SK-N-SH (cell line): ENCODE results near the gene ZNF331. TPM values are rescaled to one million over a fixed set of nuclear protein-coding genes. Genes with fewer than 3 reads are reported as not detected.
A peak's percentile ranks its signal among the peaks of the same experiment; 100 is the strongest.

ENCODE experiments used
- CTCF ChIA-PET: fragments of 300-600, 350-600 bp; formaldehyde crosslinking; extraction: SDS; loops from one replicate; lab custom pipeline; 2021; lab: Yijun Ruan, JAX
- POLR2A ChIA-PET: fragments of 350-600 bp; sonication (Branson Sonifier 250); formaldehyde crosslinking; extraction: SDS; loops from one replicate; lab custom pipeline; 2020; ENCODE audit warnings: antibody characterized with exemption, inconsistent platforms; lab: Yijun Ruan, JAX
- DNase-seq: peaks from one replicate; pipeline ENCODE4 v3.0.0; 2012
- H2AFZ ChIP-seq: fragments of 200-600 bp; sonication (generic); 2 replicates; pipeline ENCODE4 v1.8.1; 2016; ENCODE audit warnings: antibody characterized with exemption, mild to moderate bottlenecking, low read depth
- H3F3A ChIP-seq: fragments of 200-600 bp; sonication (generic); replicated peaks from 2 replicates; pipeline ENCODE3; 2016; ENCODE audit warnings: antibody characterized with exemption, mild to moderate bottlenecking; ENCODE audit not compliant: insufficient read depth
- H3K27ac ChIP-seq, 2 experiments: fragments of 200-500 bp in 1 of 2; fragments of 200-600 bp in 1 of 2; sonication (Bioruptor generic) in 1 of 2; sonication (generic), shearing (Covaris generic) in 1 of 2; 2 replicates each; pipeline versions ENCODE4 v1.5.1 to v1.6.1; 2014 to 2016; ENCODE audit warnings: low read depth in 2 of 2, inconsistent platforms in 1 of 2, low read length in 1 of 2, mild to moderate bottlenecking in 1 of 2, mixed read lengths in 1 of 2
- H3K27me3 ChIP-seq: fragments of 200-600 bp; sonication (generic), shearing (Covaris generic); 2 replicates; pipeline ENCODE4 v1.6.1; 2016; ENCODE audit warnings: mixed run types; ENCODE audit not compliant: insufficient read depth
- H3K36me3 ChIP-seq, 2 experiments: fragments of 200-500 bp in 1 of 2; fragments of 200-600 bp in 1 of 2; sonication (Bioruptor generic) in 1 of 2; sonication (generic) in 1 of 2; replicated peaks in 1 of 2; 2 replicates each; pipeline versions ENCODE3 to v1.5.1; 2014 to 2016; ENCODE audit warnings: low read length in 1 of 2, mild to moderate bottlenecking in 1 of 2; ENCODE audit not compliant: insufficient read depth in 2 of 2, control insufficient read depth in 1 of 2
- H3K4me1 ChIP-seq, 2 experiments: fragments of 200-500 bp in 1 of 2; fragments of 200-600 bp in 1 of 2; sonication (Bioruptor generic) in 1 of 2; sonication (generic), shearing (Covaris generic) in 1 of 2; 2 replicates each; pipeline versions ENCODE4 v1.5.1 to v1.6.1; 2014 to 2016; ENCODE audit warnings: low read depth in 1 of 2, low read length in 1 of 2, mixed run types in 1 of 2; ENCODE audit not compliant: insufficient read depth in 2 of 2, control insufficient read depth in 1 of 2
- H3K4me2 ChIP-seq: fragments of 200-600 bp; sonication (generic), shearing (Covaris generic); 2 replicates; pipeline ENCODE4 v1.6.1; 2017; ENCODE audit warnings: mixed run types
- H3K4me3 ChIP-seq, 2 experiments: fragments of 200-500 bp in 1 of 2; fragments of 200-600 bp in 1 of 2; sonication (Bioruptor generic) in 1 of 2; sonication (generic), shearing (Covaris generic) in 1 of 2; 2 replicates each; pipeline versions ENCODE4 v1.5.1 to v1.8.1; 2014 to 2016; ENCODE audit warnings: low read depth in 2 of 2, inconsistent platforms in 1 of 2, low read length in 1 of 2, mild to moderate bottlenecking in 1 of 2, mixed read lengths in 1 of 2, moderate library complexity in 1 of 2
- H3K79me2 ChIP-seq: fragments of 200-600 bp; sonication (generic); 2 replicates; pipeline ENCODE4 v1.8.1; 2017; ENCODE audit warnings: mild to moderate bottlenecking; ENCODE audit not compliant: insufficient read depth
- H3K9ac ChIP-seq: fragments of 200-600 bp; sonication (generic); 2 replicates; pipeline ENCODE4 v1.6.1; 2017; ENCODE audit warnings: mixed run types
- H3K9me2 ChIP-seq: fragments of 200-600 bp; sonication (generic); 2 replicates; pipeline ENCODE4 v1.6.1; 2017; ENCODE audit warnings: mixed run types
- H3K9me3 ChIP-seq: fragments of 200-600 bp; sonication (generic); 2 replicates; pipeline ENCODE4 v1.6.1; 2017; ENCODE audit warnings: mixed run types, mild to moderate bottlenecking, moderate library complexity
- H4K20me1 ChIP-seq: fragments of 200-600 bp; sonication (generic); 2 replicates; pipeline ENCODE4 v1.6.1; 2017; ENCODE audit warnings: mild to moderate bottlenecking, mixed run types; ENCODE audit not compliant: insufficient read depth
- CTCF ChIP-seq: fragments of 200-600 bp; sonication (generic); IDR thresholded peaks from 2 replicates; pipeline ENCODE4 v1.6.1; 2017; ENCODE audit warnings: antibody characterized with exemption, mild to moderate bottlenecking, moderate library complexity
- EP300 ChIP-seq, 2 experiments: IDR thresholded peaks; 2 replicates each; pipeline versions ENCODE4 v1.4.0 to v1.6.1; 2012; ENCODE audit warnings: borderline replicate concordance in 1 of 2, low read depth in 1 of 2, low read length in 1 of 2
- FOXJ3 ChIP-seq: sonication (generic); formaldehyde crosslinking; IDR thresholded peaks from 2 replicates; pipeline ENCODE4 v1.5.1; 2020; ENCODE audit warnings: mild to moderate bottlenecking, missing genetic modification reagents
- FOXM1 ChIP-seq: IDR thresholded peaks from 2 replicates; pipeline ENCODE4 v1.4.0; 2012; ENCODE audit warnings: low read depth, mild to moderate bottlenecking
- GABPA ChIP-seq: IDR thresholded peaks from 2 replicates; pipeline ENCODE4 v1.4.0; 2012; ENCODE audit warnings: low read depth, mild to moderate bottlenecking
- GATA2 ChIP-seq: sonication (generic); formaldehyde crosslinking; IDR thresholded peaks from 2 replicates; pipeline ENCODE4 v1.5.0; 2020; ENCODE audit warnings: mild to moderate bottlenecking, missing genetic modification reagents
- IRF3 ChIP-seq: fragments of 150-350 bp; IDR thresholded peaks from 2 replicates; pipeline ENCODE4 v1.6.1; 2016; ENCODE audit warnings: mild to moderate bottlenecking, low read depth, low read length
- MAX ChIP-seq: IDR thresholded peaks from 2 replicates; pipeline ENCODE4 v1.4.0; 2012; ENCODE audit warnings: low read depth
- NFIC ChIP-seq: IDR thresholded peaks from 2 replicates; pipeline ENCODE4 v1.4.0; 2012; ENCODE audit warnings: borderline replicate concordance
- NRF1 ChIP-seq: IDR thresholded peaks from 2 replicates; pipeline ENCODE4 v1.6.1; 2012; ENCODE audit warnings: low read depth, mild to moderate bottlenecking, low read length
- POLR2AphosphoS5 ChIP-seq: IDR thresholded peaks from 2 replicates; pipeline ENCODE4 v1.6.1; 2012; ENCODE audit warnings: low read depth, low read length
- RCOR1 ChIP-seq: fragments of 150-350 bp; IDR thresholded peaks from 2 replicates; pipeline ENCODE4 v1.6.1; 2017; ENCODE audit warnings: antibody characterized with exemption, low read length
- REST ChIP-seq: IDR thresholded peaks from 2 replicates; pipeline ENCODE4 v1.6.1; 2012; ENCODE audit warnings: mild to moderate bottlenecking, low read depth, low read length, moderate library complexity
- RFX5 ChIP-seq: IDR thresholded peaks from 2 replicates; pipeline ENCODE4 v1.6.1; 2012; ENCODE audit warnings: mild to moderate bottlenecking, improper control_type of control experiment, low read length
- RXRA ChIP-seq: IDR thresholded peaks from 2 replicates; pipeline ENCODE4 v1.4.0; 2012; ENCODE audit warnings: low read depth, mild to moderate bottlenecking, borderline replicate concordance
- SIN3A ChIP-seq: IDR thresholded peaks from 2 replicates; pipeline ENCODE4 v1.6.1; 2012; ENCODE audit warnings: low read depth, mild to moderate bottlenecking, low read length, moderate library complexity, borderline replicate concordance
- SMC3 ChIP-seq: IDR thresholded peaks from 2 replicates; pipeline ENCODE4 v1.6.1; 2012; ENCODE audit warnings: low read depth, low read length, improper control_type of control experiment
- TCF12 ChIP-seq: IDR thresholded peaks from 2 replicates; pipeline ENCODE4 v1.4.0; 2012
- TEAD4 ChIP-seq: IDR thresholded peaks from 2 replicates; pipeline ENCODE4 v1.4.0; 2012; ENCODE audit warnings: mild to moderate bottlenecking, borderline replicate concordance; ENCODE audit not compliant: insufficient read depth
- USF2 ChIP-seq: fragments of 150-350 bp; IDR thresholded peaks from 2 replicates; pipeline ENCODE4 v1.6.1; 2017; ENCODE audit warnings: antibody characterized with exemption, low read length, low read depth, borderline replicate concordance
- ZBTB33 ChIP-seq: IDR thresholded peaks from 2 replicates; pipeline ENCODE4 v1.4.0; 2012; ENCODE audit warnings: low read depth, borderline replicate concordance
- WGBS: methylation state at CpG from one replicate; pipeline ENCODE4 v1.1.6; 2017; ENCODE audit warnings: low lambda C conversion rate; 5-methylcytosine and 5-hydroxymethylcytosine counted together
- polyA plus RNA-seq, 3 experiments: library from polyadenylated mRNA; depleted of rRNA; stranded (reverse); fragments of >200 nt; gene quantifications; 2 replicates each; pipeline ENCODE4 v1.2.3, GENCODE V29; 2012

The ZNF331 gene
- polyA plus RNA-seq, 1 of the 3 experiments (the other 2 are of a cell fraction) = 7.2 TPM

- Histone ChIP-seq H2AFZ (peak overlapping the region; percentile 100), H3K79me2 (peaks cover 11% of the 10 kb centered on the region), H3K27me3 (no peaks in the 10 kb centered on the region), H3K27ac (peak overlapping the region; percentile 39 to 79), H3K9me2 (no peaks in the 10 kb centered on the region), H3K9ac (peak overlapping the region; percentile 59; the same call in 1 of the 2 replicates), H3K4me2 (peak overlapping the region; percentile 97), H3K4me1 (peaks cover 0 to 8% of the 10 kb centered on the region in 2 experiments; a peak in 1 of 4 replicates), H3K36me3 (no peaks in the 10 kb centered on the region), H3F3A (no peaks in the 10 kb centered on the region), H4K20me1 (no peaks in the 10 kb centered on the region), H3K4me3 (peak overlapping the region; percentile 50 to 95), H3K9me3 (no peaks in the 10 kb centered on the region; the same call in 1 of the 2 replicates)
- DNase-seq = peak; percentile 88
- WGBS = 3% methylated on average over 28 of the region's 46 CpGs
- ChIA-PET POLR2A (interaction anchor here (0.6 kb wide), 3 partner anchors 10 to 616 kb away, joined by 3 read pairs; partner anchors contain the start of gene CNOT3), CTCF (interaction anchor here (1.0 to 1.8 kb wide), 3 partner anchors 9 to 15 kb away, joined by 3 to 5 read pairs (median 4); no protein-coding TSS in a partner anchor)
- TF ChIP-seq FOXM1 = no peak
- TF ChIP-seq GABPA = peak; percentile 48
- TF ChIP-seq TEAD4 = 0 out of 2 replicates have a peak, but pooled peaks have one; percentile 18
- peak; percentile 12; the same call in 1 of the 2 replicates for TF ChIP-seq IRF3
- TF ChIP-seq SIN3A = peak; percentile 92
- TF ChIP-seq USF2 = no peak
- TF ChIP-seq NFIC = 0 out of 2 replicates have a peak, but pooled peaks have one; percentile 22
- TF ChIP-seq GATA2 (CRISPR knock-in tag) = no peak
- no peak for TF ChIP-seq SMC3
- no peak for TF ChIP-seq CTCF
- no peak for TF ChIP-seq RFX5
- no peak; the same call in 1 of the 2 replicates for TF ChIP-seq RCOR1
- no peak for TF ChIP-seq FOXJ3 (CRISPR knock-in tag)
- TF ChIP-seq ZBTB33 = peak; percentile 44; the same call in 1 of the 2 replicates
- TF ChIP-seq POLR2AphosphoS5 = 0 out of 2 replicates have a peak, but pooled peaks have one; percentile 20
- peak; percentile 79 for TF ChIP-seq MAX
- peak; percentile 44; the same call in 1 of the 2 replicates for TF ChIP-seq TCF12
- no peak for TF ChIP-seq RXRA
- TF ChIP-seq NRF1 = no peak
- TF ChIP-seq REST = no peak
- TF ChIP-seq EP300 (IDR thresholded peaks at IDR 0.05; ENCODE audit: borderline replicate concordance in 1 of 2, low read depth in 1 of 2, low read length in 1 of 2) = peak; percentile 4 to 48; a peak in 2 of 4 replicates
Measured at GRCh38 chr19:53520547-53521372, 17.2 kb upstream of the ZNF331 start.
